Karpas-422 (cell line): ENCODE data around the gene SFTPB. TPM values are rescaled to one million over a fixed set of nuclear protein-coding genes. Genes with fewer than 3 reads are reported as not detected.

Source experiments
- DNase-seq: peaks from one replicate; pipeline ENCODE4 v3.0.0-alpha.2; 2015
- H2AFZ ChIP-seq: fragments of 200-600 bp; sonication (generic); 2 replicates; pipeline ENCODE4 v1.6.1; 2014; ENCODE audit warnings: antibody characterized with exemption, low read length, mixed read lengths
- H3K27ac ChIP-seq: fragments of 200-600 bp; sonication (generic); 2 replicates; pipeline ENCODE4 v1.5.1; 2014; ENCODE audit warnings: mild to moderate bottlenecking, low read length, moderate library complexity
- H3K27me3 ChIP-seq: fragments of 200-600 bp; sonication (generic); 2 replicates; pipeline ENCODE4 v1.6.1; 2014; ENCODE audit warnings: low read length, mixed read lengths
- H3K36me3 ChIP-seq: fragments of 200-600 bp; sonication (generic); 2 replicates; pipeline ENCODE4 v1.6.1; 2014; ENCODE audit warnings: low read length, mixed read lengths; ENCODE audit not compliant: insufficient read depth
- H3K4me1 ChIP-seq: fragments of 200-600 bp; sonication (generic); 2 replicates; pipeline ENCODE4 v1.6.1; 2014; ENCODE audit warnings: mild to moderate bottlenecking, low read length, mixed read lengths
- H3K4me2 ChIP-seq: fragments of 200-600 bp; sonication (generic); 2 replicates; pipeline ENCODE4 v1.6.1; 2014; ENCODE audit warnings: low read length, low read depth, mild to moderate bottlenecking; ENCODE audit not compliant: poor library complexity, severe bottlenecking
- H3K4me3 ChIP-seq: fragments of 200-600 bp; sonication (generic); 2 replicates; pipeline ENCODE4 v1.5.1; 2014; ENCODE audit warnings: mild to moderate bottlenecking, antibody characterized with exemption, low read length, mixed read lengths
- H3K79me2 ChIP-seq: fragments of 200-600 bp; sonication (generic); 2 replicates; pipeline ENCODE4 v1.6.1; 2014; ENCODE audit warnings: mild to moderate bottlenecking, low read length, mixed read lengths
- H3K9ac ChIP-seq: fragments of 200-600 bp; sonication (generic); 2 replicates; pipeline ENCODE4 v1.6.0; 2014; ENCODE audit warnings: low read length
- H3K9me2 ChIP-seq: fragments of 200-600 bp; sonication (generic), shearing (Covaris generic); replicated peaks from 2 replicates; pipeline ENCODE4 v1.6.0; 2014; ENCODE audit warnings: mild to moderate bottlenecking, low read length, moderate library complexity; ENCODE audit not compliant: insufficient read depth
- H3K9me3 ChIP-seq: fragments of 300-700, 200-600 bp; sonication (generic); 2 replicates; pipeline ENCODE4 v1.6.1; 2014; ENCODE audit warnings: low read length, mixed read lengths
- H4K20me1 ChIP-seq: fragments of 200-600 bp; sonication (generic); 2 replicates; pipeline ENCODE4 v1.6.1; 2014; ENCODE audit warnings: mild to moderate bottlenecking, antibody characterized with exemption, low read length, low read depth; ENCODE audit not compliant: insufficient read depth
- total RNA-seq: library from RNA; depleted of rRNA; stranded (reverse); fragments of >200 nt; shearing (Covaris generic); gene quantifications from 2 replicates; pipeline ENCODE4 v1.2.3, GENCODE V29; 2014; ENCODE audit warnings: low replicate concordance

Gene SFTPB
- total RNA-seq, 1 experiment from 2014 or later: not detected

GRCh38 chr2:85690932-85691331 lies 22.9 kb upstream of the SFTPB start:
- Histone ChIP-seq H3K4me1 (no peaks in the 10 kb centered on the region), H3K9me2 (no peaks in the 10 kb centered on the region), H3K9me3 (no peaks in the 10 kb centered on the region), H3K4me2 (no peak overlapping the region), H2AFZ (no peak overlapping the region), H4K20me1 (no peaks in the 10 kb centered on the region), H3K27me3 (no peaks in the 10 kb centered on the region), H3K36me3 (no peaks in the 10 kb centered on the region), H3K79me2 (no peaks in the 10 kb centered on the region), H3K27ac (no peak overlapping the region), H3K4me3 (no peak overlapping the region), H3K9ac (no peak overlapping the region)
- DNase-seq: no peak

DNA sequence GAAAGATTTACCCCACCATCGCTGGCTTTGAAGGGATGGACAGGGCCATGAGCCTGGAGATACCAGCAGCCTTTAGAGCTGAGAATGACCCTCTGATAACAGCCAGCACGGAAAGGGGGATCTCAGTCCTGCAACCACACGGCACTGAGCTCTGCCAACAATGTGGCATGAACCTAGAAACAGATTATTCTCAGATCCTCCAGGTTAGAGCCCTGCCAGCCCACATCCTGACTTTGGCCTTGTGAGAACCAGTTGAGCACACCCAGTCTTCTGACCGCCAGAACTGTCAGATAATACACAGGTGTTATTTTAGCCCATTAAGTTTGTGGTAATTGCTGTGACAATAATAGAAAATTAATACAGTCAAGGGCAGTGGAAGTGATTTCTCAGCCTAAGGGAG lies 16.8 kb upstream of the SFTPB start:
- Histone ChIP-seq H3K36me3 (no peaks in the 10 kb centered on the region), H3K27me3 (no peaks in the 10 kb centered on the region), H2AFZ (no peak overlapping the region), H3K9ac (no peak overlapping the region), H3K9me3 (no peaks in the 10 kb centered on the region), H4K20me1 (no peaks in the 10 kb centered on the region), H3K4me2 (no peak overlapping the region), H3K9me2 (no peaks in the 10 kb centered on the region), H3K79me2 (no peaks in the 10 kb centered on the region), H3K27ac (no peak overlapping the region), H3K4me3 (no peak overlapping the region), H3K4me1 (no peaks in the 10 kb centered on the region)
- DNase-seq: no peak

DNA sequence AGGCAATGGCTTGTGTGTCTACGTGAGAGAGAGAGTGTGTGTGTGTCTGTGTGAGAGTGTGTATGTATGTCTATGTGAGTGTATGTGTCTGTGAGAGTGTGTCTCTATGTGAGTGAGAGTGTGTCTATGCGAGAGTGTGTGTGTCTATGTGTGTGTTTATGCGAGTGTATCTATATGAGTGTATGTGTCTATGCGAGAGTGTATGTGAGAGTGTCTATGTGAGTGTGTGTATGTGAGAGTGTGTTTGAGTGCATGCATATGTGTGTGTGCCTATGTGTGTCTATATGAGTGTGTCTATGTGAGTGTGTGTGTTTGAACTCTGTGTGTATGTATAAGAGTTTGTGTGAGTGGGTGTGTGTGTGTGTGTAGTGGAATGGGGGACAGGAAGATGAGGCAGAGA lies 16.4 kb upstream of the SFTPB start:
- H3K9me3 ChIP-seq: no peaks in the 10 kb centered on the region
- no peaks in the 10 kb centered on the region for H3K27me3 ChIP-seq
- no peaks in the 10 kb centered on the region for H3K36me3 ChIP-seq
- DNase-seq: no peak
- H3K9me2 ChIP-seq: no peaks in the 10 kb centered on the region
- no peak overlapping the region for H3K27ac ChIP-seq
- no peaks in the 10 kb centered on the region for H4K20me1 ChIP-seq
- H3K9ac ChIP-seq: no peak overlapping the region
- no peak overlapping the region for H3K4me2 ChIP-seq
- no peak overlapping the region for H2AFZ ChIP-seq
- no peak overlapping the region for H3K4me3 ChIP-seq
- H3K4me1 ChIP-seq: no peaks in the 10 kb centered on the region
- H3K79me2 ChIP-seq: no peaks in the 10 kb centered on the region

GRCh38 chr2:85682378-85682777 lies 14.4 kb upstream of the SFTPB start:
- no peaks in the 10 kb centered on the region for H3K27me3 ChIP-seq
- no peaks in the 10 kb centered on the region for H3K9me3 ChIP-seq
- H3K9ac ChIP-seq: no peak overlapping the region
- no peak overlapping the region for H3K4me2 ChIP-seq
- H2AFZ ChIP-seq: no peak overlapping the region
- H3K4me3 ChIP-seq: no peak overlapping the region
- no peaks in the 10 kb centered on the region for H3K79me2 ChIP-seq
- no peaks in the 10 kb centered on the region for H3K4me1 ChIP-seq
- no peaks in the 10 kb centered on the region for H3K36me3 ChIP-seq
- no peak overlapping the region for H3K27ac ChIP-seq
- no peak for DNase-seq
- H4K20me1 ChIP-seq: no peaks in the 10 kb centered on the region
- no peaks in the 10 kb centered on the region for H3K9me2 ChIP-seq

GRCh38 chr2:85681776-85682175 lies 13.8 kb upstream of the SFTPB start:
- H3K4me2 ChIP-seq: no peak overlapping the region
- no peak overlapping the region for H3K27ac ChIP-seq
- H3K4me1 ChIP-seq: no peaks in the 10 kb centered on the region
- H3K79me2 ChIP-seq: no peaks in the 10 kb centered on the region
- DNase-seq: no peak
- no peaks in the 10 kb centered on the region for H3K27me3 ChIP-seq
- H3K4me3 ChIP-seq: no peak overlapping the region
- H2AFZ ChIP-seq: no peak overlapping the region
- H3K9me3 ChIP-seq: no peaks in the 10 kb centered on the region
- no peak overlapping the region for H3K9ac ChIP-seq
- no peaks in the 10 kb centered on the region for H4K20me1 ChIP-seq
- no peaks in the 10 kb centered on the region for H3K36me3 ChIP-seq
- no peaks in the 10 kb centered on the region for H3K9me2 ChIP-seq

- H2AFZ ChIP-seq: no peak overlapping the region
- DNase-seq: no peak
Observed at GRCh38 chr2:85681372-85681763, 13.4 kb upstream of the SFTPB start.

GRCh38 chr2:85680707-85681371 lies 12.8 kb upstream of the SFTPB start:
- peaks cover 4% of the 10 kb centered on the region; the same call in 1 of the 2 replicates for H3K4me1 ChIP-seq
- no peak overlapping the region for H3K4me2 ChIP-seq
- H3K27me3 ChIP-seq: no peaks in the 10 kb centered on the region
- H3K36me3 ChIP-seq: no peaks in the 10 kb centered on the region
- H4K20me1 ChIP-seq: no peaks in the 10 kb centered on the region
- no peak for DNase-seq
- H3K9me3 ChIP-seq: no peaks in the 10 kb centered on the region
- no peak overlapping the region for H3K27ac ChIP-seq
- H3K79me2 ChIP-seq: no peaks in the 10 kb centered on the region
- H2AFZ ChIP-seq: no peak overlapping the region
- H3K9me2 ChIP-seq: no peaks in the 10 kb centered on the region
- H3K9ac ChIP-seq: no peak overlapping the region
- no peak overlapping the region for H3K4me3 ChIP-seq

More at GRCh38 chr2:85681372-85681763, 13.4 kb upstream of the SFTPB start:
- H3K4me1 ChIP-seq: peaks cover 3% of the 10 kb centered on the region; the same call in 1 of the 2 replicates
- H3K9ac ChIP-seq: no peak overlapping the region
- no peaks in the 10 kb centered on the region for H4K20me1 ChIP-seq
- no peak overlapping the region for H3K4me3 ChIP-seq
- no peak overlapping the region for H3K27ac ChIP-seq
- no peaks in the 10 kb centered on the region for H3K79me2 ChIP-seq
- H3K36me3 ChIP-seq: no peaks in the 10 kb centered on the region
- H3K4me2 ChIP-seq: no peak overlapping the region
- H3K9me2 ChIP-seq: no peaks in the 10 kb centered on the region
- H3K27me3 ChIP-seq: no peaks in the 10 kb centered on the region
- H3K9me3 ChIP-seq: no peaks in the 10 kb centered on the region

GRCh38 chr2:85678794-85679672 lies 11.0 kb upstream of the SFTPB start:
- peak; percentile 88 for DNase-seq

More at GRCh38 chr2:85678794-85679672, 11.0 kb upstream of the SFTPB start:
- Histone ChIP-seq H3K4me1 (peaks cover 4% of the 10 kb centered on the region; the same call in 1 of the 2 replicates), H4K20me1 (no peaks in the 10 kb centered on the region), H3K27ac (no peak overlapping the region), H3K4me2 (no peak overlapping the region), H3K36me3 (no peaks in the 10 kb centered on the region), H3K9me3 (no peaks in the 10 kb centered on the region), H3K27me3 (no peaks in the 10 kb centered on the region), H3K79me2 (no peaks in the 10 kb centered on the region), H3K4me3 (no peak overlapping the region), H3K9me2 (no peaks in the 10 kb centered on the region), H3K9ac (no peak overlapping the region), H2AFZ (no peak overlapping the region)
